ENCODE measurements around the gene CELF1. TPM values are rescaled to one million over a fixed set of nuclear protein-coding genes. Genes with fewer than 3 reads are reported as not detected.

CELF1 gene
- total RNA-seq, 2 experiments from 2014 or later, result 103 to 111 TPM

DNA sequence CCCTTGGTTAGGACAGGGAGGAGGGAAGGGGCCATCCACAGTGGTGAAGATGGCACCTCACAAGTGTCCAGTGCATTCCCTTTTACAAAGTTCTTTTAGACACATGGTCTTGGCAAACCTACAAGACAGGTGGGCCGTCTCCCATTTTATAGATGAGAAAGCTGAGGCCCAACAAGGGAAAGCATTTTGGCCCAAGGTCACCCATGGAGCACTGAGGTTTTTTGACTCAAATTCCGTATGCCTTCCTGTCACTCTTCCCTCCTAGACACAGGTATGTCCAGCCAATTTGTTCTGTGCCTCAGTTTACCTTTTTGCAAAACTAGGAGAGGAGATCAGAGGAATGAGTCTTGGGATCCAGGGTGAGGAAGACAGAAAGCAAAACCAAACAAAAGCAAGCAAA, 40.0 kb upstream of the CELF1 start:
- H3K4me3 Mint-ChIP-seq, result no peak overlapping the region
- intact Hi-C loops (cut with DNase I, micrococcal nuclease), result no loop called here
- no peaks in the 10 kb centered on the region for H3K4me1 Mint-ChIP-seq (ENCODE audit: low read depth)
- ATAC-seq (ENCODE audit: poor library complexity) (no peak), DNase-seq (no peak)
- no peak overlapping the region for H3K27ac Mint-ChIP-seq
- H3K27me3 ChIP-seq (ENCODE audit: control insufficient read depth in 1 of 2, insufficient read depth in 2 of 2, low read length in 2 of 2), result peaks cover 25 to 41% of the 10 kb centered on the region in 2 experiments
- POLR2A ChIA-PET, result no interaction called here
- H3K36me3 ChIP-seq (ENCODE audit: insufficient read depth, low read length), result no peaks in the 10 kb centered on the region
- no peak overlapping the region for H3K4me3 ChIP-seq (ENCODE audit: low read length)
- TF ChIP-seq, protein P1, sequence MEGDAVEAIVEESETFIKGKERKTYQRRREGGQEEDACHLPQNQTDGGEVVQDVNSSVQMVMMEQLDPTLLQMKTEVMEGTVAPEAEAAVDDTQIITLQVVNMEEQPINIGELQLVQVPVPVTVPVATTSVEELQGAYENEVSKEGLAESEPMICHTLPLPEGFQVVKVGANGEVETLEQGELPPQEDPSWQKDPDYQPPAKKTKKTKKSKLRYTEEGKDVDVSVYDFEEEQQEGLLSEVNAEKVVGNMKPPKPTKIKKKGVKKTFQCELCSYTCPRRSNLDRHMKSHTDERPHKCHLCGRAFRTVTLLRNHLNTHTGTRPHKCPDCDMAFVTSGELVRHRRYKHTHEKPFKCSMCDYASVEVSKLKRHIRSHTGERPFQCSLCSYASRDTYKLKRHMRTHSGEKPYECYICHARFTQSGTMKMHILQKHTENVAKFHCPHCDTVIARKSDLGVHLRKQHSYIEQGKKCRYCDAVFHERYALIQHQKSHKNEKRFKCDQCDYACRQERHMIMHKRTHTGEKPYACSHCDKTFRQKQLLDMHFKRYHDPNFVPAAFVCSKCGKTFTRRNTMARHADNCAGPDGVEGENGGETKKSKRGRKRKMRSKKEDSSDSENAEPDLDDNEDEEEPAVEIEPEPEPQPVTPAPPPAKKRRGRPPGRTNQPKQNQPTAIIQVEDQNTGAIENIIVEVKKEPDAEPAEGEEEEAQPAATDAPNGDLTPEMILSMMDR (IDR thresholded peaks at IDR 0.05), result no peak
- H3K9me3 ChIP-seq (ENCODE audit: control insufficient read depth in 1 of 2, insufficient read depth in 1 of 2, low read length in 2 of 2), result peaks cover 0 to 14% of the 10 kb centered on the region in 2 experiments
- H3K27me3 Mint-ChIP-seq, result peaks cover 37% of the 10 kb centered on the region
- no peak overlapping the region for H3K27ac ChIP-seq (ENCODE audit: low read depth in 1 of 2, low read length in 2 of 2)
- H3K36me3 Mint-ChIP-seq (ENCODE audit: low read depth), result no peaks in the 10 kb centered on the region
- peaks cover 12% of the 10 kb centered on the region for H3K4me1 ChIP-seq (ENCODE audit: insufficient read depth, low read length)
- CTCF ChIA-PET, result no interaction called here
- H3K9me3 Mint-ChIP-seq, result no peaks in the 10 kb centered on the region

DNA sequence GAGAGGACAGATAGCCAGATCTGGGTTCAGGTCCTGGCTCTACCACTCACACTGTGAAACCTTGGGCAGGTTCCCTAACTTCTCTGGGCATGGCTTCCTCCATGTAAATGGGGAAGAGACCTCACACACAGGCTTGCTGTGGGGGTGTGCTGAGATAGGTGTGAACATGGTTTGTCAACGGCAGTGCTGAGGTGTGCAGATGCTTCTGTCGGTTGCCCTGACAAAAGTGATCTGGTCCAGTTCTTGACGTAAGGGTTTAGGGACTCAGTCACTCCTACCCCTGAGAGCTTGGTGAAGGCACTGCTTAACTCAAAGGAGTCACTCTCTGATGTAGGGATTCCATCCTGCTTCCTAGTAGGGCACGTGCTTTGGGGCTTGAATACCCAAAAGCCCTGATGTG, 39.3 kb upstream of the CELF1 start:
- H3K27ac Mint-ChIP-seq, result no peak overlapping the region
- no peaks in the 10 kb centered on the region for H3K9me3 Mint-ChIP-seq
- no peak for ATAC-seq (ENCODE audit: poor library complexity)
- no peak overlapping the region for H3K4me3 ChIP-seq (ENCODE audit: low read length)
- intact Hi-C loops (cut with DNase I, micrococcal nuclease), result no loop called here
- ChIA-PET CTCF (no interaction called here), POLR2A (no interaction called here)
- peaks cover 25 to 41% of the 10 kb centered on the region in 2 experiments for H3K27me3 ChIP-seq (ENCODE audit: control insufficient read depth in 1 of 2, insufficient read depth in 2 of 2, low read length in 2 of 2)
- H3K4me3 Mint-ChIP-seq, result no peak overlapping the region
- peaks cover 37% of the 10 kb centered on the region for H3K27me3 Mint-ChIP-seq
- no peaks in the 10 kb centered on the region for H3K36me3 ChIP-seq (ENCODE audit: insufficient read depth, low read length)
- DNase-seq, result no peak
- H3K9me3 ChIP-seq (ENCODE audit: control insufficient read depth in 1 of 2, insufficient read depth in 1 of 2, low read length in 2 of 2), result peaks cover 0 to 14% of the 10 kb centered on the region in 2 experiments
- TF ChIP-seq, protein P1 (IDR thresholded peaks at IDR 0.05), result no peak
- no peaks in the 10 kb centered on the region for H3K36me3 Mint-ChIP-seq (ENCODE audit: low read depth)
- H3K27ac ChIP-seq (ENCODE audit: low read depth in 1 of 2, low read length in 2 of 2), result no peak overlapping the region
- peaks cover 12% of the 10 kb centered on the region for H3K4me1 ChIP-seq (ENCODE audit: insufficient read depth, low read length)
- H3K4me1 Mint-ChIP-seq (ENCODE audit: low read depth), result no peaks in the 10 kb centered on the region

DNA sequence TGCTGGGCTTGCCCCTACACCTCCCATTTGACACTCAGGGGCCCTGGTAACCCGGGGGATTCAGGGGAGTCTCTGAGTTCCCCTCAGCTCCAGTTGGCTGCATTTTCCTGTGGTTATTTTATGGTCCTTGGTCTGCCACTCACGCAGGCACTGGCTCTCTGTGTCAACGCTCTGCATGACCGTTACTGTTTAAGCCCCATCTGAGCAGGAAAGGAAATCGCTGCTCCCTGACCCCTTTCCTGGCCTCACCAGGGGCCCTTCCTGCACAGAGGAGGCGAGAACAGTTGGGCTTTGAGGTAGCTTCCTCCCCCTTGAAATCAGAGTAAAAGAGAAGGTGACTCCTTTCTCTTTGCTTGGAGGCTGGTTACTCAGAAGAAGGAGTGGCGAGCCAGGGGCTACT, 38.8 kb upstream of the CELF1 start:
- H3K27me3 ChIP-seq (ENCODE audit: control insufficient read depth in 1 of 2, insufficient read depth in 2 of 2, low read length in 2 of 2), result peaks cover 25 to 41% of the 10 kb centered on the region in 2 experiments
- H3K9me3 Mint-ChIP-seq, result no peaks in the 10 kb centered on the region
- H3K36me3 Mint-ChIP-seq (ENCODE audit: low read depth), result no peaks in the 10 kb centered on the region
- no peak for ATAC-seq (ENCODE audit: poor library complexity)
- ChIA-PET CTCF (no interaction called here), POLR2A (no interaction called here)
- no peak overlapping the region for H3K4me3 Mint-ChIP-seq
- H3K27ac Mint-ChIP-seq, result no peak overlapping the region
- no peaks in the 10 kb centered on the region for H3K4me1 Mint-ChIP-seq (ENCODE audit: low read depth)
- H3K36me3 ChIP-seq (ENCODE audit: insufficient read depth, low read length), result no peaks in the 10 kb centered on the region
- no peak overlapping the region for H3K4me3 ChIP-seq (ENCODE audit: low read length)
- TF ChIP-seq, protein P1 (IDR thresholded peaks at IDR 0.05), result no peak
- peaks cover 0 to 14% of the 10 kb centered on the region in 2 experiments for H3K9me3 ChIP-seq (ENCODE audit: control insufficient read depth in 1 of 2, insufficient read depth in 1 of 2, low read length in 2 of 2)
- peaks cover 37% of the 10 kb centered on the region for H3K27me3 Mint-ChIP-seq
- H3K27ac ChIP-seq (ENCODE audit: low read depth in 1 of 2, low read length in 2 of 2), result no peak overlapping the region
- intact Hi-C loops (cut with DNase I, micrococcal nuclease), result no loop called here
- DNase-seq, result no peak
- peaks cover 12% of the 10 kb centered on the region for H3K4me1 ChIP-seq (ENCODE audit: insufficient read depth, low read length)
